ENCODE measurements around the gene GABRD.

DNA sequence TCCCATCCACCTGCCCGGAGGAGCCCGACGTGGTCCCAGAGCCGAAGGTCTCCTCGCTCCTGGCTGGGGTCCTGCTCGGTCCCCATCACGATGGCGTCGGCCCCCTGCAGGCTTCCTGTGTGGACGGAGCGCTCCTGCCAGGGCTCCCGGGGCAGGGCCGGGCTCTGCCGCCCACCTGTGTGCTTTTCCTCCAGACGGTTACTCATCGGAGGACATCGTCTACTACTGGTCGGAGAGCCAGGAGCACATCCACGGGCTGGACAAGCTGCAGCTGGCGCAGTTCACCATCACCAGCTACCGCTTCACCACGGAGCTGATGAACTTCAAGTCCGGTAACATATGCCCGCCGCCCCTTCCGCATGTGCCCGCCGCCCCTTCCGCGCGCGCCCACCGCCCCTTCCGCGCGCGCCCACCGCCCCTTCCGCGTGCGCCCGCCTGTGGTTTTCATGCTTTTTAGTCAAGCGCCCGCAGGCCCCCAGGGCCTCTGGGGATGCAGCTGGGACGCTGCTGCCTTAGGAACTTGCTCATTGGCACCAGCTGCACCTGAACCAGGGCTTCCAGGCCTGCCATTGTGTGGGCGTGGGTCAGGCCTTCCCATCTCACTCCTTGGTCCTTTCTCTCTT, 8.9 kb downstream of the GABRD start:
- no peak for TF ChIP-seq POLR2A (IDR thresholded peaks at IDR 0.05; ENCODE audit: low read depth, low read length)
- TF ChIP-seq MYC (IDR thresholded peaks at IDR 0.05; ENCODE audit: low read depth, low read length): no peak
- TF ChIP-seq POLR2AphosphoS5 (IDR thresholded peaks at IDR 0.05; ENCODE audit: insufficient read depth, low read depth, low read length): no peak
- TF ChIP-seq, protein P1, sequence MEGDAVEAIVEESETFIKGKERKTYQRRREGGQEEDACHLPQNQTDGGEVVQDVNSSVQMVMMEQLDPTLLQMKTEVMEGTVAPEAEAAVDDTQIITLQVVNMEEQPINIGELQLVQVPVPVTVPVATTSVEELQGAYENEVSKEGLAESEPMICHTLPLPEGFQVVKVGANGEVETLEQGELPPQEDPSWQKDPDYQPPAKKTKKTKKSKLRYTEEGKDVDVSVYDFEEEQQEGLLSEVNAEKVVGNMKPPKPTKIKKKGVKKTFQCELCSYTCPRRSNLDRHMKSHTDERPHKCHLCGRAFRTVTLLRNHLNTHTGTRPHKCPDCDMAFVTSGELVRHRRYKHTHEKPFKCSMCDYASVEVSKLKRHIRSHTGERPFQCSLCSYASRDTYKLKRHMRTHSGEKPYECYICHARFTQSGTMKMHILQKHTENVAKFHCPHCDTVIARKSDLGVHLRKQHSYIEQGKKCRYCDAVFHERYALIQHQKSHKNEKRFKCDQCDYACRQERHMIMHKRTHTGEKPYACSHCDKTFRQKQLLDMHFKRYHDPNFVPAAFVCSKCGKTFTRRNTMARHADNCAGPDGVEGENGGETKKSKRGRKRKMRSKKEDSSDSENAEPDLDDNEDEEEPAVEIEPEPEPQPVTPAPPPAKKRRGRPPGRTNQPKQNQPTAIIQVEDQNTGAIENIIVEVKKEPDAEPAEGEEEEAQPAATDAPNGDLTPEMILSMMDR (IDR thresholded peaks at IDR 0.05; ENCODE audit: extremely low read depth in 1 of 2, insufficient read depth in 1 of 2, low read depth in 1 of 2, low read length in 2 of 2): no peak
- TF ChIP-seq EZH2 (IDR thresholded peaks at IDR 0.05; ENCODE audit: borderline replicate concordance, low read depth, low read length, severe bottlenecking): no peak

Data from endothelial cell of umbilical vein (primary cell).